Left renal pelvis (tissue), 4 donors: Measurements from ENCODE around the gene EVI5L. TPM values are rescaled to one million over a fixed set of nuclear protein-coding genes. Genes with fewer than 3 reads are reported as not detected.
A peak's percentile ranks its signal among the peaks of the same experiment; 100 is the strongest.
"Not testable (repeated sequence)": the region's sequence is repeated elsewhere in the genome, so short reads cannot be mapped to it uniquely, and the experiment has no call there.

Experiments used
- DNase-seq, 4 donors: peaks; one replicate each; pipeline ENCODE4 v3.0.0-alpha.2; 2013; ENCODE audit warnings: low read depth in 4 of 4, low spot score in 3 of 4
- polyA plus RNA-seq, 4 donors: library from polyadenylated mRNA; unstranded; fragments of 120-200 nt; gene quantifications; one replicate each; pipeline ENCODE4 v1.2.1, GENCODE V29; 2013; ENCODE audit not compliant: insufficient read length in 4 of 4

Gene EVI5L
- polyA plus RNA-seq, 4 donors: 14.0 to 18.7 (median 16.1) TPM

DNA sequence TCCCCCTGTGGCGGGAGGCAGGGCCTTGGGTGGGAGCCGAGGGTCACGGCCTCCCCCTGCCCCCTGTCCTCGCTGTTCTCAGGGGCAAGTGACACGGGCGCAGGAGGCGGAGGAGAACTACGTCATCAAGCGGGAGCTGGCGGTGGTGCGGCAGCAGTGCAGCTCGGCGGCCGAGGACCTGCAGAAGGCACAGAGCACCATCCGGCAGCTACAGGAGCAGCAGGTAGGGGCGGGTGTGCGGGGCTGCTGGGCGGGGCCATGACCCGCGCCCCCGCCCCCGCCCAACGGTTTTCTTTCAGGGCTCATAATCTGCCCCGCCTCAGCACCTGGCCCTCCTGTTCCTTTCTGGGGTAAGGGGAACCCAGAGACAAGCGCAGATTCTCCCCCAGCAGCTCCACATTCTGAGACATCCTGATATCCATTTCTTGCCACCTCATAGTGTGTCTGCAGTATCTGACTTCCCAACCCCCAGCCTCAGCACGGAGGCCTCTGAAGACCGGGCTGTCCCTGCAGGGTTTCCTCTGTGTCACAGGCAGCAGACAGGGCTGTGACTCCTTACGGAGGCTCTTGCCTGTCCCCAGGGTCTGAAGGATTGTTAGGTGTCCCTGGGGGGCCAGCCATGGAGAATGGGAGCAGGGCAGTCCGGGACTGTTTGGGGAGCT is 28.2 kb downstream of the EVI5L start:
- DNase-seq: no peak

DNA sequence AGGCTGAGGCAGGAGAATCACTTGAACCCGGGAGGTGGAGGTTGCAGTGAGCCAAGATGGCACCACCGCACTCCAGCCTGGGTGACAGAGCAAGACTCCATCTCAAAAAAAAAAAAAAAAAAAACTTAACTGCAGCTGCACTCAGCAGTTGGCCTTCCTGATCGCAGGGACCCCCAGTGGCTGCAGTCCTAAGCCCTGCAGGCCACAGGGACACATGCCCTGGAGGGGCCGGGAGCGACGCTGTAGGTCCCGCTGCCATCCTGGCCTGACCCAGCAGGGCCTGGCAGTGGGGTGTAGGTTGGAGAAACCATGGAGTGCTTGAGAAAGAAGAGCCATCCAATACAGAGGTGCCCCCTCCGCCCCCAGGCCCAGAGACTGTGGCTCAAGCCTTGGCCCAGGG is 29.1 kb downstream of the EVI5L start:
- DNase-seq: not testable (repeated sequence)

DNA sequence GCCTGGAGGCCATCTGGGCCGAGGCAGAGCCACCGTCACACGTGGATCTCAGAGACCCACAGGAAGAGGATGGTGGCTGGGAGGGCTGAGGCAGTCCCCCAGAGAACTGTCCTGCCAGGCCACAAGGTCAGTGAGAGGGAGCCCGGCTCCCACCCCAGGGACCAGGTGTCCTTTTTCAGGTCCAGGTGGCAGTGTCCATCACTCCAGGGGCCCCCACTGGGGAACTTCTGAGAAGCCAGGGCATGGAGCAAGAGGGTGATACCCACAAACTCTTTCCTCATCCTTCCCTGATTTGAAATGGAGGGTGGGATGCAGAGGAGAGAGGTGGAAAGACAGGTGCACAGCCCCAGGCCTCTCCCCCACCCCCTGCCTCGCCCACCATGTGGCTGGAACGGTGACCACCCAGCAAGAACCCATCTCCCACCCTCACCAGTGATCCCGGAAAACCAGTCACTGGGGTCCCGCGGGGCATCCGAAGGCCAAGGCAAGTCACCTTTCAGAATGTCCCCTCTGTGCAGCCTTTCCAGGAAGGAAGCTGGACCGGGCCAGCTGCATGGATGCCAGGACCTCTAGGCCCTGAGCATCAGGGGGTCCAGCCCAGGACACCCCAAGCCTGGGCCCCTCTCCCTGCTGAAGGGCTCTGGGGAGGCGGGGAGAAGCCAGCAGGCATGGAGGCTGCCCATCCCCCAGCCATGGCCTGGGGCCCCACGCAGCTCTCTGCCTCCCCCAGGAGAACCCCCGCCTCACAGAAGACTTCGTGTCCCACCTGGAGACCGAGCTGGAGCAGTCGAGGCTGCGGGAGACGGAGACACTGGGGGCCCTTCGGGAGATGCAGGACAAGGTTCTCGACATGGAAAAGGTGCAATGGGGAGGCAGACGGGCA is 30.1 kb downstream of the EVI5L start:
- DNase-seq: no peak

DNA sequence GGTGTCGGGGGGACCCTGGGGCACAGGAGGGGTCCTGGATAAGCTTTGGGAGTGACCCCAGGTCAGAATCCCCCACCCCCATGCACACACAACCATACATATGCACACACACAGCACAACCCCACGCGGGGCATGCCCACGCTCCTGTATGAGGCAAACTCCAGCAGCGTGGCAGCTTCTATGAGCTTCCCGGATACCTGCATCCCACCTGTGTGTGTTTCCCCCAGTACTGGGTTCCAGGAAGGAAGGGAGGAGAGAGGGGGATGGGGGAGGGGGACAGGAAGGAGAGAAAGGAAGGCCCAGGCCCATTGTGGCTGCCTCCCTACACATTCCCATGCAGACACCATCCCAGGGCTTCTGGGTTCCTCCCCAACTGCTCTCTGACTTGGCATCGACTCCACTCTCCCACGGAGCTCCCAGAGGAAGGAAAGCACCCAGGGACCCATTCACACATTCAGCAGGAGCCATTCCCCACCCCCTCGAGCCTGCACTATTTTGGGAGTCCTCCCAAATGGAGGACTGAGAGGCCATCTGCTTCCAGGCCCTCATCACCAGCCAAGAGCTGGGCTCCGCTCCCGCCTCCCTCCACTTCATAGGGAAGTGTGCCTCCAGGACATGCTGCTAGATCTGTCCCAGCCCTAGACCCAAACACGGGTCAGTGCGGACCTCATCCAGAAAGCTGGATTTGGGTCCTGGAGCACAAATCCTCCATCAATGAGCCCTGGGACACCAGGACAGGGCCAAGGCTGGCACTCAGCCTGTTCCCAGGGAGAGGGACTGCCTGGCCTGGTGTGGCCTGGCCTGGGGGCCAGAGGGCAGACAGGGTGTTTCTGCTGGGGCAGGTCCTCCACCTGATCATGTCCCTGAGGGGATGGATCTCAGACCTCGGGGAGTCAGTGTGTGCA is 30.9 kb downstream of the EVI5L start:
- no peak for DNase-seq

DNA sequence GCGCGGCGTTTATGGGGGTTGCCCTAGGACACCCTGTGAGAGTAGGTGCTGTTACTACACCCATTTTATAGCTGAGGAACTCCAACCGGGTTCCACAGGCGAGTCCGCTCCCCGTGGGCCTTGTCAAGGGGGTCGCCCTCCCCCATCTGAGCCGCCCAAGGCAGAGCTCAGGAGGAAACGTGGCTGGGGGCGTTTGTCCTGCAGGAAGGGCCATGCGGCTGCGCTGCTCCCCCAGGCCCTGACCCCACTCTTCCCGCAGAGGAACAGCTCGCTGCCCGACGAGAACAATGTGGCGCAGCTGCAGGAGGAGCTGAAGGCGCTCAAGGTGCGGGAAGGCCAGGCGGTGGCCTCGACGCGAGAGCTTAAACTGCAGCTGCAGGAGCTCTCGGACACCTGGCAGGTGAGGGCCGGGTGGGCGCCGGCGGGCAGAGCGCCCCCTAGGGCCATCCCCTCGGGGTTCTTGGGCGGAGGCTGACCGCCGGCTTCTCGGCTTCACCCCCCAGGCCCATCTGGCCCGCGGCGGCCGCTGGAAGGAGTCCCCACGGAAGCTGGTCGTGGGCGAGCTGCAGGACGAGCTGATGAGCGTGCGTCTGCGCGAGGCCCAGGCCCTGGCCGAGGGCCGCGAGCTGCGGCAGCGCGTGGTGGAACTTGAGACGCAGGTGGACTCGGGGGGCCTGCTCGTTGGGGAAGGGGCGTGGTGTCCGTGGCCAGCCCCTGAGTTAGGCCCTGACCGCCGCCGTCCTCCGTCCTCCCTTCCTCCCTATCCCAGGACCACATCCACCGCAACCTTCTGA is 31.8 kb downstream of the EVI5L start:
- no peak for DNase-seq

DNA sequence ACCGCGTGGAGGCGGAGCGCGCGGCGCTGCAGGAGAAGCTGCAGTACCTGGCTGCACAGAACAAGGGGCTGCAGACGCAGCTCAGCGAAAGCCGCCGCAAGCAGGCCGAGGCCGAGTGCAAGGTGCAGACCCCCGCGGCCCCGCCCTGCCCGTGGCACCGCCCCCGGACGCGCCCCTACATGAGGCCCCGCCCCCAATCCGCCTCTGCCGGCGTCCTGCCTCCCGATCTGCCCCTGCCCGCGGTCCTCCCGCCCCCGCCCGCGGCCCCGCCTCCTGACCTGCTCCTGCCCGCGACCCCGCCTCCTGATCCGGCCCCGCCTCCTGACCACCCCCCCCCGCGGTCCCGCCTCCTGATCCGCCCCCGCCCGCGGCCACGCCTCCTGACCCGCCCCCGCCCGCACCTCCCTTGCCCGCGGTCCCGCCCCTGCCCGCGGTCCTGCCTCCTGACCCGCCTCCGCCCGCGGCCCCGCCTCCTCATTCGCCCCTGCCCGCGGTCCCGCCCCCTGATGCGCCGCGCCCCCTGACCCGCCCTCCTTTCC is 32.5 kb downstream of the EVI5L start:
- peak in 1 of 4 donors; percentile 44 for DNase-seq

DNA sequence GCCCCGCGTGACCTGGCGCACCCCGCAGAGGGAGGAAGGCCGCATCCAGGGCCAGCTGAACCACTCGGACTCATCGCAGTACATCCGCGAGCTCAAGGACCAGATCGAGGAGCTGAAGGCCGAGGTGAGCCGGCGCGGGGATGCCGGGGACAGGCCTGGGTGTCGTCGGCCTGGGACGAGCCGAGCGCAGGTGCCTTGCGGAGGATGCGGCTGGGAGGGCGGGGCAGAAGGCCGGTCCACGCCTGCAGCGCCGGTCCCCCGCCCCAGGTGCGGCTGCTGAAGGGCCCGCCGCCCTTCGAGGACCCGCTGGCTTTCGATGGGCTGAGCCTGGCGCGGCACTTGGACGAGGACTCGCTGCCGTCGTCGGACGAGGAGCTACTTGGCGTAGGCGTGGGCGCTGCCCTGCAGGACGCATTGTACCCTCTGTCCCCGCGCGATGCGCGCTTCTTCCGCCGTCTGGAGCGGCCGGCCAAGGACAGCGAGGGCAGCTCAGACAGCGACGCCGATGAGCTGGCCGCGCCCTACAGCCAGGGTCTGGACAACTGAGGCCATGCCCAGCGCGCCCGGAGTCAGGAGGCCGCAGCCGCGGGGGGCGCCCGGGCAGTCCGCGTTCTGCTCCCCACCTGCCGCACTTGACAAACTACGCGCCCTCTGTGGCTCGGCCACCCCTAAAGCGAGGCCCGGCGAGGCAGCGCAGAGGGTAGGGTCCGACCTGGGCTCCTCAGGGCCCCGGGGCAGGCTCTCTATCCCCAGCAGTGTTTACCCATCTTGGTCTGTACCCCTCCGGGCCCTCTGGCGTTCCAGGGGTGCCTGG is 33.3 kb downstream of the EVI5L start:
- no peak for DNase-seq

DNA sequence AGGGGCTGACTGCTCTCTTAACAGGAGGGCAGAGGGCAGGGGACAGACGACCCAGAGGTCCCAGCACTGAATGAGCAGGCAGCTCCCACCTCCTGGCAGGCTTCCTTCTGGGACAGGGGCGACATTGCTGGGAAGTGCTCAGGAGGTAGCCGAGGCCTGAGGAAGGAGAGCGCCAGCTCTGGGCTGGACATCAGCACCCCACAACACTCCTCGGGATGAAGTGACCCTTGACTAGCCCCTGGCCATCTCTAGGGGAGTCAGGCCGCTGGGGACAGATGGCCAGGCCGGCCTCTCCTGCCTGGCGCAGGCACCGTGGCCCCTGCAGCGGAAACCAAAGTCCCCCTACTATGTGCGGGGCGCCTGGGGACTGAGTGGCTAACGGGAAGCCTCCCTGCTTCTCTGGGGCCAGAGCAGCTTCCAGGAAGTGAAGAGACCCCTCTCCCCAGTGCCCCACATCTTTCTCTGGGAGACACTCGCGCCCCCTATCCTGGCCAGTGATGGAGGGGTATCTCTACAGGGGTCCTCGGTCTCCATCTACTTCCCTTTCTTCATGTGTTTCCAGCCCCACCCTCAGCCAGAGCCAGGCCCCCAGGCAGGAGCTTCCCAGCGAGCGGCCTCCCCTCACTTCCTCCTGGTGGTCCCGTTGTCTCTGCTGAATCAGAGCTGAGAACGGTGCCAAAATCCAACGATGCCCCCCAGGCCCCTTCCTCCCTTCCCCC is 34.1 kb downstream of the EVI5L start:
- no peak for DNase-seq

DNA sequence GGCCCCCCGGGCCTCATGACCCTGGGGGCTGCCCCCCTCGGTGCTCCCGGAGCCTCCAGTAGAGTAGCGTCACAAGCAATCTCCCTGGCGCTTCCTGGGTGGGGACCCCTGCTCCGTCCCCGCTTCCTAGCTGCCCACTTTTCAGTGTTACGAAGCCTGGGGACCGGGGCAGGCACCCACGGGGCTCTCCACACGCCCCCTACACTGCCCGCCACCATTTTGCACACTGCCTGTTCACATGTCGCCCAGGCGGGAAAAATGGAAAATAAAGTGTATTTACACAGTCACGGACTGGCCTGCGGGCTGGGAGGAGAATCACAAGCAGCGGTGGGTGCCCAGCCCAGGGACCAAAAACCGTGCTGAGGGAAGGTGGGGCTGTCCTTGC is 34.7 kb downstream of the EVI5L start:
- no peak for DNase-seq

DNA sequence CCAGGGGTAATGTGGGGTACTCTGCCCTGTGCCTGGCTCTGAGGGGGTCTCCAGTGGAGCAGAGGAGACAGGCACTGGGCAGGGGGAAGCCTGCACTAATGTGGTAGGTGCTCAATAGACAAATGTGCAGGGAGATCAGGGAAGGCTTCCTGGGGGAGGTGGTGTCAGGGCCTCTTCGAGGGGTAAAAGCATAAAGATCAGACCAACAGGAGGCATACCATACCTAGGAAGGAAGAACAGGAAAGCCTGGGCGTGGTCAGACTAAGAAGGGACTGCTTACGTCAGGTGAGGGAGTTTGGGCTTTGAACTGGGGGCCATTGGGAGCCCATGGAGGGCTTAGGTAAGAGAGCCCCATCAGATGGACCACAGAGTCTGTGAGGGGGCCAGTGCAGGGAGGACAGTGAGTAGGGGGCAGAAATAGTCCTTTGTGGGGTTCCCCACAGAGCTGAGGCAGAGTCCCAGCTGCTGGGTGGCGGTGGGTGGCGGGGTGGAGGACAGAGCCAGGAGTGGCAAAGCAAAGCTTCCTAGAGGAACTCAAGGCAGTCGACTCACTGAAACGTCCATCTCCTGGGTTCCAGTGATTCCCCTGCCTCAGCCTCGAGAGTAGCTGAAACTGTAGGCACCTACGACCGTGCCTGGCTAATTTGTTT is 35.4 kb downstream of the EVI5L start:
- no peak for DNase-seq

DNA sequence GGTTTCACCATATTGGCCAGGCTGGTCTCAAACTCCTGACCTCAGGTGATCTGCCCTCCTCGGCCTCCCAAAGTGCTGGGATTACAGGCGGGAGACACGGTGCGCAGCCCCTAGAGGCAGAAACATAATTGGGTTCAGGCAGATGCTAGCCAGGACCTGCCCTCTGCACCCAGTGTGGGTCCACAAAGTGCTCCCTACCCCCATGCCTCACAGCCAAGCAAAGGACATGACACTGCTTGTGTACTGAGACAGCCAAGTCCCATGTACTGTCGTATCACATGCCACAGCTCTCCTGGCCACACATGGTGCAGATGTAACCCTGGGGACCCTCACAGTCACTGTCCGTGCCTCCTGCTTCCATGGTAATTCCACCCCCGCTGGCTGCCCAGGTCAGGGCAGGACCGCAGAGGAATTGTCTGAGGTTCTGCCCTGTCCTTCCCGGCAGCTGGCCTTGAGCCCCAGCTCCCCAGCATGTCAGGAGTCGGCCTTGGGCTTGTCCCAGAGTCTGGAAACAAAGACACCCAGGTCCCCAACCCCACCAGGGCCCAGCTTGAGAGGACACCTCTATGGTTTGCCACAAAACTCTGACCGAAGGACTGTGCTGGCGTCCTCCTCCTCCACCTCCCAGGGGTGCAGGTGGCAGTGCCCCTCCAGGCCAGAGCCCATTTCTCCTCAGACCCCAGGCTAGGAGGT is 36.5 kb downstream of the EVI5L start:
- no peak for DNase-seq

DNA sequence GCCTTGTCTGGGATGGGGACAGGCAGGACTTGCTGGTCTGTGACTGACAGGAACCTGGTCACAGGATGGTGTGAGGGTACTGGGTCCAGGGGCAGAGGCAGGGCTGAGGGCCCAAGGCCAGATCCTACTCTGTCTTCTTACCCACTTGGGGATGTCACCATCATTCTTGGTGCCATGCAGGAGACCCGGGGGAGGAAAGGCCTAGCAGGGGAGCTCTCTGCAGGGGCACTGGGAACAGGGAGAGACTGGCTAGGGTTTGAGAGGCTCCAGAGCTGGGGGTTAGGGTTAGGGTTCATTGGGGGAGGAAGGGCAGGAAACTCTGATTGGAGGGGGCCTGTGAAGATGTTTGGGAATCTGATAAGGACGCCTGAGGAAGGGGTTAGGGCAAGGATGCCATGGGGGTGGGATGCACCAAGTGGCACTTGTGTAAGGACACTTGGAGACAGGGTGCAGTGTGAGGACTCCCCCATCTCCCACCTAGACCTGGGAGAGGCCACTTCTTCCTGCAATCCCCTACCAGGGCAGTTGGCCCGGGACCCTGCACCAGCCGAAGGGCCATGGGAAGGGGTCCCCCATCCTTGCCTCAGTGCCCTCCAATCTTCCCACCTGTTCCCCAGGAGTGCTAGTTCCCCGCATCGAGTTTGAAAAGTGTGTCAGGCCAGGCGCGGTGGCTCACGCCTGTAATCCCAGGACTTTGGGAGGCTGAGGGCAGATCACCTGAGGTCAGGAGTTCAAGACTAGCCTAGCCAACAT is 37.2 kb downstream of the EVI5L start:
- DNase-seq: no peak

DNA sequence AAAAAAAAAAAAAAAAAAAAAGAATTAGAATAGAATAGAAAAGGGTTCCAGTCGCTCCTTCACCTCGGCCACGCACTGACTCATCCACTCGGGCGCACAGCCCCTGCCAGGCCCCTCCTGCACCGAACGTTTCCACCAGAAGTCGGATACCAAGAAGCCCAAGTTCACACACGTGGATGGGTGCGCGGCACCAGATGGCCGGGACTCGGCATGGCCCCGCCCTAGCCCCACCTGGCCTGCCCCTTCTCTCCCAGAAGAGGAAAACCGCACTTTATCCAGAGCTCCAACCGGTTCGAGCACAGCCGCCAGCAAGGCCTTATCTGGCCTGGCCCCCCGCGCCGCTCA is 38.3 kb downstream of the EVI5L start:
- DNase-seq: no peak

DNA sequence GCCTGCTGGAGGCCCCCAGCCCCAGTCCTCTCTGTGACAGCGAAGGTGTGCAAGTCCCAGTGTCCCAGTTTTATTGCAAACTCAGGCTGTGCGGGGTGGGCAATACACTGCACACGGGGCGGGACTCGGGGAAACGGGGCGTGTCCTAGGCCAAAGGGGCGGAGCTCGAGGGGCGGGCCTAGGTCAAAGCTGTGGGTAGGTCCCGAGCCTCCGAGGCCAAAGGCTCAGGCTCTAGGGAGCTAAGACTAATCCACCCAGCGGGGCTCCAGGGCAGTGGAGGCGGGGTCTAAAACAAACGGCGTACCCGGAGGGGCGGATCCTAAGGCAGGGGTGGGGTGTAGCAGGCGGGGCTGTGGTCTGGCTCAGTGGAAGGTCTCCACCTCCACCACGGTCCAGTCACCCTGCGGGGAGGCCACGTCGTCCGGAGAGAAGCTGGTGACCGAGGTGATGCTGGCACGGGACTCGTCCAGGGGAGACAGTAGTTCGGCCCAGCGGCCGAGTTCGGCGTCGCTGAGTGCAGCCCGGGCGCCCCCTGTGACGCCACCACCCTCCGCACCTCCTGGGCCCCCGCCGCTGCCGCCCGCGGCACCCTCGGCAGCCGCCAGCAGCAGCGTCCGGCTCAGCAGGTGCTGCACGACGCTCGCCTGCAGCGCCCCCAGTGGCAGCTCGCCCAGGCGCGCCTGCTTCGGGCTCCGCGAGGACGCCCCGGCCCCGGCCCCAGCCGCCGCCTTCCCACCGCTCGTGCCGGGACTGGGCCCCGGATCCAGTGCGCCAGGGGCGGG is 38.8 kb downstream of the EVI5L start:
- DNase-seq: peak in 1 of 4 donors; percentile 52

DNA sequence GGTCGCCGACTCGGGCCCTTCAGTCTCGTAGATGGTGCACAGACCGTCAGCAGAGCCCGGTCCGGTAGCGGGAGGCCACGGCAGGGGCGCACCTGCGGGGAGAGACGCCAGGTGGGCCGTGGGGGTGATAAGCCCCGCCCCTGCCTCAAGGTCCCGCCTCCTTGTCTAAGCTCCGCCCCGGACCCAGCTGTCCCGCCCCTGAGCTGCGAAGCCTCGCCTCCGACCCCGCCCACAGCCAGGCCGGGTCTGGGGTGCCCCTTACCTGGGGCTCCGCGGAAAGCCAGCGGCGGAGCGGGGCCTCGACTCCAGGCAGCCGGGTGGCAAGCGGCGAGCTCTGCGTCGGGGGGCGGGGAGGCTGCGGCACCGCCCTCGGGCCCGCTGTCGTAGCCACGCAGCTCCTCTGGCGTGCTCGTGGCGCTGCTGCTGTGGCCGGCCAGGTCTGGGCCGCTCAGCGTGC is 39.5 kb downstream of the EVI5L start:
- no peak for DNase-seq

DNA sequence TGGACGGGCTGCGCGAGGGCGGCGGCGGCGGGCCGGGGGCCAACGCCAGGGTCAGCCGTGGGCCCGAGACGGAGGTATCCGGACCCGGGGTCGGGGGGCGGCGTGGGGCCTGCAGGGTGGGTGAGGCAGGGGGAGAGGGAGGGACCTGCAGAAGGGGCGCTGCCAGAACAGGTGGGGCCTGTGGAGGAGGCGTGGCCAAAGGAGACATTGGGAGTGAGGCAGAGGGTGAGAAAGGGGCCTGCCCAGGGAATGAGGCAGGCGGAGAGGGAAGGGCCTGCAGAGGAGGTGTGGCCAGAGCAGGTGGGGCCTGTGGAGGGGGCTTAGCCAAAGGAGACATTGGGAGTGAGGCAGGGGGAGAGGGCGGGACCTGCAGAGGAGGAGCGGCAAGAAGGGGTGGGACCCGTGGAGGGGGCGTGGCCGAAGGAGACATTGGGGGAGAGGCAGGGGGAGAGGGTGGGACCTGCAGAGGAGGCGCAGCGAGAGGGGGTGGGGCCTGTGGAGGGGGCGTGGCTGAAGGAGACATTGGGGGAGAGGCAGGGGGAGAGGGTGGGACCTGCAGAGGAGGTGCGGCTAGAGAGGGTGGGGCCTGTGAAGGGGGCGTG is 40.0 kb downstream of the EVI5L start:
- no peak for DNase-seq
